Upper lobe of right lung (tissue), 1 donor: ENCODE results near the gene DOCK1. TPM values are rescaled to one million over a fixed set of nuclear protein-coding genes. Genes with fewer than 3 reads are reported as not detected.

ENCODE experiments used
- ATAC-seq: fragments of 200-7000 bp; cut with Tn5 transposase; one replicate; pipeline ENCODE4 v1.9.1; 2020; ENCODE audit warnings: mild to moderate bottlenecking, moderate library complexity
- DNase-seq: peaks from one replicate; pipeline ENCODE4 v3.0.0-alpha.2; 2020
- H3K27ac ChIP-seq: fragments of 200-600 bp; one replicate; pipeline ENCODE4 v1.8.0; 2022
- H3K27me3 ChIP-seq: fragments of 200-600 bp; one replicate; pipeline ENCODE4 v1.8.0; 2022; ENCODE audit warnings: mild to moderate bottlenecking
- H3K36me3 ChIP-seq: fragments of 200-600 bp; one replicate; pipeline ENCODE4 v1.8.0; 2022
- H3K4me1 ChIP-seq: fragments of 200-600 bp; one replicate; pipeline ENCODE4 v1.8.0; 2022
- H3K4me3 ChIP-seq: fragments of 200-600 bp; one replicate; pipeline ENCODE4 v1.8.0; 2022; ENCODE audit warnings: mild to moderate bottlenecking
- H3K9me3 ChIP-seq: fragments of 200-600 bp; one replicate; pipeline ENCODE4 v1.8.0; 2022
- intact Hi-C: fragments of 100-400 bp; cut with DNase I; formaldehyde crosslinking; loops from one replicate; pipeline ENCODE4 v1.11.0; 2022
- total RNA-seq: library from RNA; stranded (reverse); fragmentation: NEBNext Ultra II Directional; extraction: Animal tissue kit (Norgen Biotek cat#: 25700); gene quantifications from one replicate; pipeline ENCODE4 v1.2.1, GENCODE V29; 2021
- TF ChIP-seq, protein P1 (sequence below): fragments of 200-600 bp; IDR thresholded peaks from one replicate; pipeline ENCODE4 v1.8.0; 2022; ENCODE audit warnings: antibody characterized with exemption
- donor health status: DM: no; HTN: yes; CAD: no; lungs with severe emphysema.

DOCK1 gene
- total RNA-seq, 1 donor from 2014 or later = 46.4 TPM

DNA sequence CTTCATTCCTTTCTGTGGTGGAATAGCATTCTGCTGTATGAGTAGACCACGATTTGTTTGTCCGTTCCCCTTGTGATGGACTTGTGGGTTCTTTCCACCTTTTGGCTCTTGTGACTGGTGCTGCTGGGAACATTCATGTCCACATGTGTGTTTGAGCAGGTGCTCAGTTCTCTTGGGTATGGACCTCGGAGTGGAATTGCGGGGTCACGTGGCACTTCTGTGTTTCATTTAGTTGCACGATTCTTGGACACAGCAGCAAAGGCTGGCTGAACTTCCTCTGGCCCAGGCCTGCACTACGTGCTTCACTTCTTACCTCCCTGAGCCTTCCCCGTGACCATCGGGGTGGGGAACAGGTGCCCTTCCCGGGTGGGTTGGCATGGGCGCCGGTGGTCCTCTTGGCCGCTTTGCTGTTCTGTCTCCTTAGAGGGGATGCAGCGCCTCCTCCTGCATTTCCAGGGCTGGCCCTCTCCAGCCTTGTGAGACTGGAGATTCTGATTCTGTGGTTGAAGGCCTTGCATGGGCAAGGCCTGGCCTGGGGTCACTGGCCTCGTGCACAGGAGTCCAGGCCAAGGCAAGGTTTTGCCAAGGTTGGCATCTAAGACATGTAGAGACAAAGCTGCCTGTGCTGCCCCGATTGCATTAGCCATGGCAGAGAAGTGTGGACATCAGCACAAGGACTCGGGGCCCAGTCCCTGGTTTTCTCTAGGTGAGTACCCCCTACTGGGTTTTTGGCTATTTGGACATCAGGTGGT is 25.1 kb downstream of the DOCK1 start:
- intact Hi-C loops = no loop called here
- Histone ChIP-seq H3K27me3 (no peaks in the 10 kb centered on the region), H3K9me3 (no peaks in the 10 kb centered on the region), H3K36me3 (no peaks in the 10 kb centered on the region), H3K4me1 (no peaks in the 10 kb centered on the region), H3K4me3 (no peak overlapping the region), H3K27ac (no peak overlapping the region)
- no peak for DNase-seq
- no peak for ATAC-seq
- TF ChIP-seq, protein P1, sequence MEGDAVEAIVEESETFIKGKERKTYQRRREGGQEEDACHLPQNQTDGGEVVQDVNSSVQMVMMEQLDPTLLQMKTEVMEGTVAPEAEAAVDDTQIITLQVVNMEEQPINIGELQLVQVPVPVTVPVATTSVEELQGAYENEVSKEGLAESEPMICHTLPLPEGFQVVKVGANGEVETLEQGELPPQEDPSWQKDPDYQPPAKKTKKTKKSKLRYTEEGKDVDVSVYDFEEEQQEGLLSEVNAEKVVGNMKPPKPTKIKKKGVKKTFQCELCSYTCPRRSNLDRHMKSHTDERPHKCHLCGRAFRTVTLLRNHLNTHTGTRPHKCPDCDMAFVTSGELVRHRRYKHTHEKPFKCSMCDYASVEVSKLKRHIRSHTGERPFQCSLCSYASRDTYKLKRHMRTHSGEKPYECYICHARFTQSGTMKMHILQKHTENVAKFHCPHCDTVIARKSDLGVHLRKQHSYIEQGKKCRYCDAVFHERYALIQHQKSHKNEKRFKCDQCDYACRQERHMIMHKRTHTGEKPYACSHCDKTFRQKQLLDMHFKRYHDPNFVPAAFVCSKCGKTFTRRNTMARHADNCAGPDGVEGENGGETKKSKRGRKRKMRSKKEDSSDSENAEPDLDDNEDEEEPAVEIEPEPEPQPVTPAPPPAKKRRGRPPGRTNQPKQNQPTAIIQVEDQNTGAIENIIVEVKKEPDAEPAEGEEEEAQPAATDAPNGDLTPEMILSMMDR = no peak

DNA sequence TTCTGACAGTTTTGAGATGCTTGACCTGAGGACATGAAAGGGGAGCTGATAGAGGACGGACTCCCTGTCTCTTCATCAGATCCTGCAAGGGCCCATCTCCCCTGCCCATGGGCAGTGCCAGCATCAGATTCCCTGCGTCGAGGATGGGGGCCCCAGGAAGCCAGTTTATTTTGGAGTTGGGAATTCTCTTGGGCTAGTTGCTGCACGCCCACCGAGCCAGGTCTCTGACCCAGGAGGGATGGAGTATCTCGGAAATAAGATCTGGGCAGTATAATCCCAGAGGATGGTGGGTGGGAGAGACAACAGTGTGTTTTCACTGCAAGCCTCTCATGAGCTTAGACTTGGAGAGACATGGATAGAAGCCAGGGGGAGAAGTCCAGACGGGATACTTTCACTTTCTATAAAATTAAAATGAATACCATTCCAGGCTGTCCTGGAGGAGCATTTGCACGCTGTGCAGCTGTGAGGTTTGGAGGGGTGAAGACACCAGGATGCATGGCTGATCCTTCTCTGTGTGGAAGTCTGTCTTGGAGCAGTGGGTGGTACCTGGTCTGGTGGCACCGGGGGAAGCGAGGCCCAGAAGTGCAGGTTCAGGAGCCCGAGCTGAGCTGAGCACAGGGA is 25.8 kb downstream of the DOCK1 start:
- H3K4me3 ChIP-seq = no peak overlapping the region
- H3K9me3 ChIP-seq = no peaks in the 10 kb centered on the region
- H3K36me3 ChIP-seq = no peaks in the 10 kb centered on the region
- intact Hi-C loops = no loop called here
- no peaks in the 10 kb centered on the region for H3K27me3 ChIP-seq
- TF ChIP-seq, protein P1 = no peak
- no peaks in the 10 kb centered on the region for H3K4me1 ChIP-seq
- DNase-seq = no peak
- ATAC-seq = no peak
- no peak overlapping the region for H3K27ac ChIP-seq

DNA sequence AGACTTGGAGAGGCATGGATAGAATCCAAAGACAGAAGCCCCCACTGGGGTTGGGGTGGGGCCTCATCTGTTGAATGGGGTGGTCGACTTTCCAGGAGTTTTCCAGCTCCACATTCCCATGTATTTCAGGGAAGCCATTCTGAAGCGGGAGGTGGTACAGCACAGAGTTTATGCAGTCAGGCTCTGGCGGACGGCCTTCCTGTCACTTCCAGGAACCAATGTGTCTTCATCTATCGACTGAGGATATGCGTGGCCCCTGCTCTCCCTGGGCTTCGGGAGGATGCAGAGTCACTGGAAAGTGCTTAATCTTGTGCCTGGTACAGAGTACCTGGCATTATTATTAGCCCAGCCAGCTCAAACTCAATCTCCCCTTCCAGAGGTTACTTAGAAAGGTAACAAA is 26.3 kb downstream of the DOCK1 start:
- Histone ChIP-seq H3K36me3 (no peaks in the 10 kb centered on the region), H3K4me1 (no peaks in the 10 kb centered on the region), H3K27me3 (no peaks in the 10 kb centered on the region), H3K27ac (no peak overlapping the region), H3K9me3 (no peaks in the 10 kb centered on the region), H3K4me3 (no peak overlapping the region)
- no peak for ATAC-seq
- DNase-seq = no peak
- TF ChIP-seq, protein P1 = no peak
- intact Hi-C loops = no loop called here

DNA sequence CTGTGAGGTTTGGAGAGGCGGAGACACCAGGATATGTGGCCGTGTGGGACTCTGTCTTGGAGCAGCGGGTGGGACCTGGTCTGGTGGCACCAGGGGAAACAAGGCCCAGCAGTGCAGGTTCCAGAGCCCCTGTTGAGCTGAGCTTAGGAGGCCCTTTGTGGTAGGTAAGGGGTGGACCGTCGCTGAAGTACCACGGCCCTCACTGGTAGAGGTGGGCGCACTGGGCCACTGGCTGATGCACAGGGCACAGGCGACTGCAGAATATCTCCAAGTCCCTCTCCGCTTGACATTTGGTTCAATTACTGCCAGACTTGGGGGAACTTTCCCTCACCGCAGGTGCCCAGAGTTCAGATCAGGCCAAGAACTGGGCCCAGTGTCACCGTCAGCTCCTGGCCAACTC is 27.3 kb downstream of the DOCK1 start:
- DNase-seq (no peak), ATAC-seq (peak; percentile 28)
- no peak overlapping the region for H3K27ac ChIP-seq
- TF ChIP-seq, protein P1 = no peak
- no peaks in the 10 kb centered on the region for H3K36me3 ChIP-seq
- H3K9me3 ChIP-seq = no peaks in the 10 kb centered on the region
- H3K4me3 ChIP-seq = no peak overlapping the region
- no peaks in the 10 kb centered on the region for H3K27me3 ChIP-seq
- no peaks in the 10 kb centered on the region for H3K4me1 ChIP-seq
- intact Hi-C loops = no loop called here

DNA sequence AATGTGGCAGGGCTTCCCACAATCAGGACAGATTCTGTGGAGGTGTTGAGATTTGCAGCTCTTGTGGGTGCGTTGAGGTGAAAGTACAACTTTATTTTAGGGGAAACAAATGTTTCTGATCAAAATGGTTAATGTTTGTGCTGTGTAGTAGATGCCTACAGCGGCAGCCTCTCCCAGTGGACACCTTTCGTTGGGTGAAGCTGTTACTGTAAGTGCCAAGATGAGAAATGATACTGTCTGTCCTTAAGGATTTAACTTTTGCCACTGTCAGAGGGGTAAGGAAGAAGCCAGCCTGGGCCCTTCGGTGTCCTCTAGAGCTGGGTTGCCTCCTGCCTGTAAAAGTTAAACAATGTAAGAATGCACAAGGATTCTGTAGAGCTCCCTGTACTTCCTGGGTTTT is 27.9 kb downstream of the DOCK1 start:
- H3K4me3 ChIP-seq = no peak overlapping the region
- H3K36me3 ChIP-seq = no peaks in the 10 kb centered on the region
- no peak for ATAC-seq
- no peak for DNase-seq
- H3K4me1 ChIP-seq = no peaks in the 10 kb centered on the region
- H3K27ac ChIP-seq = no peak overlapping the region
- intact Hi-C loops = no loop called here
- TF ChIP-seq, protein P1 = no peak
- H3K9me3 ChIP-seq = no peaks in the 10 kb centered on the region
- H3K27me3 ChIP-seq = no peaks in the 10 kb centered on the region
